HCT116 (cell line): ENCODE results near the gene CFAP58. TPM values are rescaled to one million over a fixed set of nuclear protein-coding genes. Genes with fewer than 3 reads are reported as not detected.

Experiments used
- ATAC-seq: fragments of 200-7000 bp; cut with Tn5 transposase; 2 replicates; pipeline ENCODE4 v1.9.1; 2020; ENCODE audit warnings: mild to moderate bottlenecking, moderate library complexity
- BruUV-seq: library from RNA; stranded (reverse); fragments of 400-500 nt; replicated peaks from 2 replicates; lab custom pipeline; 2021; lab: Mats Ljungman, UMichigan
- CTCF ChIA-PET: fragments of 300-600 bp; sonication (Branson Sonifier 250); formaldehyde crosslinking; loops from one replicate; lab custom pipeline; 2021; ENCODE audit warnings: antibody characterized with exemption; lab: Charles Lee
- POLR2A ChIA-PET: fragments of 300-600, 350-600 bp; sonication (Branson Sonifier 250); formaldehyde crosslinking; loops from one replicate; lab custom pipeline; 2021; ENCODE audit warnings: antibody characterized with exemption; lab: Charles Lee
- RAD21 ChIA-PET, 2 experiments: fragments of 300-600 bp; sonication (Branson Sonifier 250); formaldehyde crosslinking; loops; one replicate each; lab custom pipeline; 2023; ENCODE audit warnings: low total read pairs in 2 of 2; ENCODE audit not compliant: uncharacterized antibody in 2 of 2, unreplicated experiment in 2 of 2, low non-redundant PET in 1 of 2; lab: Charles Lee
- DNase-seq: peaks from one replicate; pipeline ENCODE4 v3.0.0-alpha.2; 2010; ENCODE audit warnings: low read depth, low spot score
- H2AFZ ChIP-seq: fragments of 200-600 bp; shearing (Covaris generic), sonication (generic); 2 replicates; pipeline ENCODE4 v1.6.1; 2017; ENCODE audit warnings: low read depth, mixed run types, mixed read lengths, antibody characterized with exemption, low read length; ENCODE audit not compliant: poor library complexity, severe bottlenecking
- H3K27ac ChIP-seq: 2 replicates; pipeline ENCODE4 v1.5.1; 2012; ENCODE audit warnings: low read depth, low read length
- H3K27me3 ChIP-seq: fragments of 200-600 bp; sonication (generic); 2 replicates; pipeline ENCODE4 v1.6.1; 2016; ENCODE audit warnings: mixed run types, low read length, mixed read lengths; ENCODE audit not compliant: insufficient read depth
- H3K36me3 ChIP-seq, 2 experiments: fragments of 200-500 bp in 1 of 2; fragments of 200-600 bp in 1 of 2; sonication (Bioruptor generic) in 1 of 2; sonication (generic) in 1 of 2; 2 replicates each; pipeline versions ENCODE4 v1.5.1 to v1.6.1; 2014 to 2016; ENCODE audit warnings: low read length in 2 of 2, inconsistent platforms in 1 of 2, mixed read lengths in 1 of 2, mixed run types in 1 of 2; ENCODE audit not compliant: insufficient read depth in 2 of 2, control insufficient read depth in 1 of 2
- H3K4me1 ChIP-seq, 2 experiments: fragments of 200-600 bp in 1 of 2; sonication (generic) in 1 of 2; 2 replicates each; pipeline versions ENCODE4 v1.5.1 to v1.6.1; 2012 to 2017; ENCODE audit warnings: low read length in 2 of 2, inconsistent platforms in 1 of 2, mild to moderate bottlenecking in 1 of 2, mixed read lengths in 1 of 2, mixed run types in 1 of 2, moderate library complexity in 1 of 2; ENCODE audit not compliant: insufficient read depth in 2 of 2, control insufficient read depth in 1 of 2
- H3K4me2 ChIP-seq: fragments of 200-600 bp; sonication (generic); 2 replicates; pipeline ENCODE4 v1.6.1; 2017; ENCODE audit warnings: mixed run types, low read length, mixed read lengths
- H3K4me3 ChIP-seq, 2 experiments: fragments of 200-600 bp in 1 of 2; sonication (generic) in 1 of 2; replicated peaks in 1 of 2; 2 replicates each; pipeline ENCODE4 v1.5.1; 2011 to 2016; ENCODE audit warnings: low read length in 2 of 2, control low read depth in 1 of 2, low read depth in 1 of 2, mild to moderate bottlenecking in 1 of 2, mixed read lengths in 1 of 2, mixed run types in 1 of 2
- H3K79me2 ChIP-seq: fragments of 200-600 bp; sonication (generic); 2 replicates; pipeline ENCODE4 v1.6.1; 2017; ENCODE audit warnings: mild to moderate bottlenecking, mixed run types, low read length, moderate library complexity, mixed read lengths; ENCODE audit not compliant: insufficient read depth
- H3K9ac ChIP-seq: fragments of 200-600 bp; sonication (generic); 2 replicates; pipeline ENCODE4 v1.6.1; 2016; ENCODE audit warnings: low read length, mixed read lengths
- H3K9me2 ChIP-seq: fragments of 200-600 bp; sonication (generic), shearing (Covaris generic); 2 replicates; pipeline ENCODE4 v1.6.1; 2017; ENCODE audit warnings: mixed run types, mild to moderate bottlenecking, moderate library complexity; ENCODE audit not compliant: insufficient read depth
- H3K9me3 ChIP-seq, 2 experiments: fragments of 200-500 bp in 1 of 2; fragments of 200-600 bp in 1 of 2; sonication (Bioruptor generic) in 1 of 2; sonication (generic) in 1 of 2; 2 replicates each; pipeline ENCODE4 v1.6.1; 2014 to 2017; ENCODE audit warnings: low read length in 2 of 2, mixed read lengths in 2 of 2, inconsistent platforms in 1 of 2, low read depth in 1 of 2, mild to moderate bottlenecking in 1 of 2, mixed run types in 1 of 2, moderate library complexity in 1 of 2; ENCODE audit not compliant: control insufficient read depth in 1 of 2, insufficient read depth in 1 of 2
- H4K20me1 ChIP-seq: fragments of 200-600 bp; sonication (generic), shearing (Covaris generic); 2 replicates; pipeline ENCODE4 v1.6.1; 2017; ENCODE audit warnings: mixed run types, mild to moderate bottlenecking, moderate library complexity; ENCODE audit not compliant: insufficient read depth
- CBX3 ChIP-seq: IDR thresholded peaks from 2 replicates; pipeline ENCODE4 v1.6.1; 2012; ENCODE audit warnings: low read depth
- CEBPB ChIP-seq: IDR thresholded peaks from 2 replicates; pipeline ENCODE4 v1.6.1; 2012; ENCODE audit warnings: low read depth
- EGR1 ChIP-seq: IDR thresholded peaks from 2 replicates; pipeline ENCODE4 v1.6.1; 2012; ENCODE audit warnings: low read depth
- ELF1 ChIP-seq: IDR thresholded peaks from 2 replicates; pipeline ENCODE4 v1.6.1; 2012; ENCODE audit warnings: low read depth, borderline replicate concordance
- EZH2 ChIP-seq: fragments of 200-600 bp; sonication (generic); IDR thresholded peaks from 2 replicates; pipeline ENCODE4 v1.6.1; 2017; ENCODE audit warnings: antibody characterized with exemption, mixed run types
- MAX ChIP-seq: IDR thresholded peaks from 2 replicates; pipeline ENCODE4 v1.6.1; 2012
- SP1 ChIP-seq: IDR thresholded peaks from 2 replicates; pipeline ENCODE4 v1.6.1; 2012; ENCODE audit warnings: low read depth
- SRF ChIP-seq: IDR thresholded peaks from 2 replicates; pipeline ENCODE4 v1.6.1; 2012; ENCODE audit warnings: low read depth
- TCF7L2 ChIP-seq: IDR thresholded peaks from 2 replicates; pipeline ENCODE4 v1.7.0; 2011; ENCODE audit warnings: borderline replicate concordance, inconsistent platforms; ENCODE audit not compliant: insufficient read depth, insufficient read length; ENCODE audit errors: extremely low read depth
- ZFX ChIP-seq: fragments of 450-650 bp; IDR thresholded peaks from 2 replicates; pipeline ENCODE4 v1.6.1; 2017
- ZNF274 ChIP-seq: fragments of 200-500 bp; sonication (Bioruptor generic); IDR thresholded peaks from 2 replicates; pipeline ENCODE4 v1.6.1; 2014; ENCODE audit warnings: mild to moderate bottlenecking, low read depth, low read length, inconsistent platforms
- intact Hi-C: fragments of 100-400 bp; cut with micrococcal nuclease; formaldehyde crosslinking; loops from 2 replicates; pipeline ENCODE4 v1.10.0; 2022
- total RNA-seq: library from RNA; stranded (reverse); gene quantifications from one replicate; pipeline ENCODE4 v1.2.1, GENCODE V29; 2021; ENCODE audit not compliant: unreplicated experiment
- TF ChIP-seq, protein P1 (sequence below): IDR thresholded peaks from 2 replicates; pipeline ENCODE4 v1.6.1; 2012

Gene CFAP58
- total RNA-seq, 1 experiment from 2014 or later = 0.91 TPM

- TF ChIP-seq EZH2 (no peak), ELF1 (no peak), TCF7L2 (no peak)
Observed at GRCh38 chr10:104324221-104324686, 29.4 kb upstream of the CFAP58 start (continued).

- DNase-seq (no peak), ATAC-seq (no peak)
- Histone ChIP-seq H4K20me1 (no peaks in the 10 kb centered on the region), H3K36me3 (no peaks in the 10 kb centered on the region), H3K9ac (no peak overlapping the region), H3K4me2 (no peak overlapping the region), H3K9me3 (no peaks in the 10 kb centered on the region), H2AFZ (no peak overlapping the region), H3K27ac (no peak overlapping the region), H3K79me2 (peaks cover 61% of the 10 kb centered on the region), H3K4me1 (peaks cover 32 to 38% of the 10 kb centered on the region in 2 experiments), H3K4me3 (no peak overlapping the region), H3K9me2 (no peaks in the 10 kb centered on the region), H3K27me3 (no peaks in the 10 kb centered on the region)
- ChIA-PET CTCF (no interaction called here), RAD21 (no interaction called here), POLR2A (no interaction called here)
- no peak for TF ChIP-seq CBX3
- no peak for TF ChIP-seq MAX
- TF ChIP-seq EGR1 = no peak
- TF ChIP-seq SP1 = no peak
- TF ChIP-seq ELF1 = no peak
- no peak for TF ChIP-seq SRF
- no peak for TF ChIP-seq ZFX
- TF ChIP-seq ZNF274 = no peak
- TF ChIP-seq EZH2 = no peak
- no peak for TF ChIP-seq CEBPB
- TF ChIP-seq, protein P1, sequence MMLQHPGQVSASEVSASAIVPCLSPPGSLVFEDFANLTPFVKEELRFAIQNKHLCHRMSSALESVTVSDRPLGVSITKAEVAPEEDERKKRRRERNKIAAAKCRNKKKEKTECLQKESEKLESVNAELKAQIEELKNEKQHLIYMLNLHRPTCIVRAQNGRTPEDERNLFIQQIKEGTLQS = no peak
- BruUV-seq = no TSS peak
- intact Hi-C loops = no loop called here
Observed at GRCh38 chr10:104324931-104325330, 28.7 kb upstream of the CFAP58 start.
